CD4-positive, alpha-beta T cell treated with Interleukin-2 at 100 ng/mL for 4 hours (primary cell): ENCODE measurements around the gene NATD1.

ENCODE experiments used
- DNase-seq: peaks from one replicate; pipeline ENCODE4 v3.0.0-alpha.2; 2020; ENCODE audit warnings: low spot score

Gene NATD1, protein sequence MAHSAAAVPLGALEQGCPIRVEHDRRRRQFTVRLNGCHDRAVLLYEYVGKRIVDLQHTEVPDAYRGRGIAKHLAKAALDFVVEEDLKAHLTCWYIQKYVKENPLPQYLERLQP

DNA sequence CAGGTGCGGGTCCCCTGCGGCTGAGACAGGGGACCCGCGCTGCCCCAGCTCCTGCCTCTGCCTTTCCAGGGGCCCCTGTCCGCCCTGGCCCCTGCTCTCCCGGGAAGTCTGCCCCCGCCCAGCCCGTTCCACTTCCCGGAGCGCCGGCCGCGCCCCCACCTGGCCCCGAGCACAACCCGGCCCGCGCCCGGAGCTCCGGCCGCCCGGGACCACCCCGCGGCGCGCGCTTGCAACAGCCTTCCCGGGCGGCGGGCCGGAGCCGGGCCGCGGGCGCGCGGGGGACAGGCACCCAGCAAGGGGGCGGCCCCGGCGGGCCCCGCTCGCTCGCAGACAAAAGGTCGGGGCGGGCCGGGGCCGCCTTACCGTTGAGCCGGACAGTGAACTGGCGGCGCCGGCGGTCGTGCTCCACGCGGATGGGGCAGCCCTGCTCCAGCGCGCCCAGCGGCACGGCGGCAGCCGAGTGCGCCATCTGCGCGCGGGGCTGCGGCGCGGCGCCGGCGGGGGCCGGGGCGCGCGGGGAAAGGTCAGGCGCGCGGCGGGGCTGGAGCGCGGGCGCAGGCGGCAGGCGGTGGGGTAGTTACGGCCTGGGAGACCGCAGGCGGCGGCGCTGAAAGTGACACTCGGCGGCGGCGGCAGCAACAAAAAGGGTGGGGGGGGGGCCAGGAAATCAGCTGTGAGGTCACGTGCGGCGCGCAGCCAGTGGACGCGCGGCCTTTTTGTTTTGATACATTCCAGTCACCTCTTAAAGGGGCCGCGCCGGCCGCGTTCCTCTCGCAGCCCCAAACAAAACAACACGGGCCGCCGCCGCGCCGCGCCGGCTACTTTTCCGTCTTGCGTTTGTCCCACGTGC lies at the start of gene NATD1:
NATD1 (minus strand) TSS at position 615 of the 850 bp plus-strand sequence; CDS start at position 469, 146 bp downstream.
- DNase-seq, result peak; percentile 78

DNA sequence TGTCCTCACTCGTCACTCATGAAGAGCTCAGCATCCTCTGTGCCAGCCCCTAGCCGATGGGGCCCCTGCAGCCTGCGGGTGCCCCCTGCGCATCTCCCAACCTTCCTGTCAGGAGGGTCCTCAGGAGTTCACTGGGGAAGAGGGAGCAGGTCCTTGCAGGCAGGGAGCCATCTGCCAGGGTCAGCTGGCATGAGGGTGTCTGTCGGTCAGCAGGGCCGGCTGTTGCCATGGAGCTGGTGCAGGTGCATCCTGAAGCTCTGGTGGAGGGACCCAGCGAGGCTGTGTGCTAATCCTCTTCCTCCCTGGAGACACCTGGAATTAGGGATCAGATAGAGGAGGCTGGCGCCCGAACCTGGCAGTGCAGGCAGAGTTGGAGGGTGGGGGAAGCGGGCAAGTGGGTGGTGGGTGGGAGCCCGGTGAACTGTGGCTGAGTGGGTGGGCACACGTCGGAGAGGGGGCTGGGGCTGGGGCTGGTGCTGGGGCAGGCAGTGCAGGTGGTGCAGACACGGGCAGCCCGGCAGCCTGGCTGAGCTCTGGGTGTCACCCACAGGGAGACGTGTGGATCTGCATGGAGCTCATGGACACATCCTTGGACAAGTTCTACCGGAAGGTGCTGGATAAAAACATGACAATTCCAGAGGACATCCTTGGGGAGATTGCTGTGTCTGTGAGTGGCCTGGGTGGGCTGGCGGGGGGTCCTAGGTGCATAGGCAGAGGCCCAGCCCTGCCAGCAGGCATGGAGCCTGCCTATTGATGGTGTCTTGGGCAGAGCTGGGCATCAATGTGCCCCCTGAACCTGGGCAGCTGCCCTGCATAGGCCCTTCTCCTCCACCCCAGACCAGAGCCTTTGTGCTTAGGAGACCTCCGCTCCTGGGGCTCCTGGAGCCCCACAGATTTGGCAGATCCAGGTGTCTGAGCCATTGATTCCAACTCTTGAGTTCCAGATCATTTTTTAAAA lies 48.7 kb upstream of the NATD1 start:
- no peak for DNase-seq

DNA sequence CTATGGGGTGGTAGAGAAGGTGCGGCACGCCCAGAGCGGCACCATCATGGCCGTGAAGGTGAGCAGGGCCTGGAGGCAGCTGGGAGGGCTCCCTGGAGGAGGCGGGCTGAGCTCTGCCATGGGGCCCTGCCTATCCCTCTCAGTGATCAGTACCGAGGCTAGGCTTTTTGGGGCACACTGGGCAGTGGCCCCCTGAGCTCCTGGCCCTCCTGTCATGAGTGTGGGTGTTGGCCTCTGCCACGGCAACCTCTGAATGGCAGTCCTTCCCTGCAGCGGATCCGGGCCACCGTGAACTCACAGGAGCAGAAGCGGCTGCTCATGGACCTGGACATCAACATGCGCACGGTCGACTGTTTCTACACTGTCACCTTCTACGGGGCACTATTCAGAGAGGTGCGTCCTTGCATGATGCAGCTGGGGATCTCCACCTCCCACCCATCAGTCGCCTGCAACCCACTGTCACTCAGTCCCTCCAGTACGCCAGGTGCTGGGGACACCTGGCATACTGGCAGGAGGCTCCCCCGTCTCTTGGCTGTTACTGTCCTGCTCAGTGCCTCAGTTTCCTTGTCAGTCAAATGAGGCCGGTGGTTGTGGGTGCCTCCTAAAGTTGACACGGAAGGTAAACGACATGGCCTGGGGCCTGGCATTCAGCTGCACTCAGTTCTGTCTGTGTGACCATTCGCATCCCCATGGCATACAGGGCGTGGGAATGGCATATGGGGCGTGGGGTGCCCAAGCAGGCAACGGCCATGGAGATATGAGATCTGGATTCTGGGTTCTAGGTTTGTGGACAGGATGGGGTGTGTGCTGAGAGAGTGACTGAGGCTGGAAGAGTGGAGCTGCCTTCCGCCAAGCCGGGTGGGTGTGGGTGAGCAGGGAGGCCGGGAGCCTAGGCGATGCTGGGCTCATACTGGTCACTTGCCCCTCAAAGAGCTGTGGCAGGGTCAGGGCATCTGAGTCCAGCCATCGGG lies 47.7 kb upstream of the NATD1 start:
- DNase-seq, result no peak

DNA sequence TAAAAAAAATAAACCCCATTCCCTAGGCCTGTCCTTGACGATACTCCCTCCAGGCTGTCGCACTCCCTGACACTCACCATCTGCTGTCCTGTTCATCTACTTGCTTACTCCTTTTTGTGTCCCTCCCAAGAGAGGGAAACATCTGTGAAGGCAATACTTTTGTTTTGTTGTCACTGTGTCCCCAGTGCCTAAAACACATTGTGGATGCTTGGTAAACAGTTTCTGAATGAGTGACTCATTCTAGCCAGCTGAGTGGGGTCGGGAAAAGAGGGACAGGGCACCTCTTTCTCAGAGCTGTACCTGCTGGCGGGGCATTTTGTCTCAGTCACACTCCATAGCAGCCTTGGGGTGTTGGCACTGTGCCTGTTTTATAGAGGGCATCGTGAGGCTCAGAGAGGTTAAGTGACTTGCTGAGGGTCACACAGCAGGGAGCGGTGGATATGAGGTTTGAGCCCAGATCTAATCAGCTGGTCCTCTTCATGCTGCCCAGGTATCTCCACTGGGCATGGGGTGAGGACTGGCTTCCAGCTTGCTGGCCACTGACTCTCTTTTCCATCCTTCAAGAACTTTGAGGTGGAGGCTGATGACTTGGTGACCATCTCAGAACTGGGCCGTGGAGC lies 46.9 kb upstream of the NATD1 start:
- no peak for DNase-seq

DNA sequence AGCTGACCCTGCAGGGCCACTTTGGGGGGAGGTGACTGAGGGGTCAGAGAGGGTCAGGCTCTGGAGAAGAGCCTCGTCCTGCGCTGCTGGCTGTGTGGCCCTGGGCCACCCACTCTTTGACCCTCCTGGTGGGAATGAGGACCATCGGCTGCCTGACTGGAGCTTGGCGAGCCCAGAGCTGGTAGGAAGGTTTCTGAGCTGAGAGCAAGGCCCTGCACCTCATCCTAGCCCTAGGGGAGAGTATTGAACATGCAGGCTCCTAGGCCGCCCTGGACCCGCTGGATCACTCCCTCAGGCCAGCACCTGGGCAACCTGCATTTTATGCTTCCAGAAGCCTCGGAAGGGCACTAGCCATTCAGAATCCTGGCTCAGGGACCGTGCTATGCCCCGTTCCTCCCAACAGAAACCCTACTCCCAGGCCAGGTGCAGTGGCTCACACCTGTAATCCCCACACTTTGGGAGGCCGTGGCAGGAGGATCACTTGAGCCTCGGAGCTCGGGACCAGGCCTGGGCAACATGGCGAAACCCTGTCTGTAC lies 45.8 kb upstream of the NATD1 start:
- DNase-seq, result no peak

DNA sequence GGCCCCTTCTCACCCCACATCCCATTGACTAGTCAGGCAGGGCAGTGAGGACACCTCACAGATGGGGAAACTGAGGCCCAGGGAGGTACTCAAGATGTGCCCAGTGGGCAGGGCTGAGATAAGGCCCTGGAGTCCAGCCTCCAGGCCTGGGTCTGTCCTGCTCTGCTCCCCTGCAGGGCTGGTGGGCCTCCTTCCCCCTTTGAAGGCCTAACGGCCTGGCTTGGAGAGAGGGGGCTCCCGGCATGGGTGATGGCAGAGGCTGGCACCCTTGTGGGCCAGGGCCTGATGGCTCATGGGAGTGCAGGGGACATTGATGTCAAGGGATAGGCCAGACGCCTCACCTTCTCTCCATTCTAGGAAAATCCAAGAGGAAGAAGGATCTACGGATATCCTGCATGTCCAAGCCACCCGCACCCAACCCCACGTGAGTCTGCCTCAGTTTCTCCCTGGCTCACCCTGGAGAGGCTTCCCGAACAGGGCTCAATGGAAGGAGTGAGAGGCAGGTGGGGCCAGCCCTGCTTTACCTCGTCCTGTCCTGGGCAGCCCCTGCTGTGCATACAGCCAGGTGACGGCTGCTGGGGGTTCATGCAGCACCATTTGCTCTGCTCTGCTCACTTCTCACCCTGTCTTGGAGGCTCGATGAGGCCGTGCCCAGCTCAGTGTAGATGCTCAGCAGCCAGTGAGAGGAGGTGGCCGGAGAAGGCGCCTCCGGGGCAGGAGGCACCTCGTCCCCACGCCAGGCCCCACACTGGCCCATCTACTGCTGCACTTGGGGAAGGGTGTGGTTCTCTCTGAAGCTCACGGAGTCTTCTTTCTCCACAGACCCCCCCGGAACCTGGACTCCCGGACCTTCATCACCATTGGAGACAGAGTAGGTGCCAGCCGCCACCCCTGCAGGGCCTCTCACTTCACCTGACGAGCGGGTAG lies 45.1 kb upstream of the NATD1 start:
- DNase-seq, result no peak

DNA sequence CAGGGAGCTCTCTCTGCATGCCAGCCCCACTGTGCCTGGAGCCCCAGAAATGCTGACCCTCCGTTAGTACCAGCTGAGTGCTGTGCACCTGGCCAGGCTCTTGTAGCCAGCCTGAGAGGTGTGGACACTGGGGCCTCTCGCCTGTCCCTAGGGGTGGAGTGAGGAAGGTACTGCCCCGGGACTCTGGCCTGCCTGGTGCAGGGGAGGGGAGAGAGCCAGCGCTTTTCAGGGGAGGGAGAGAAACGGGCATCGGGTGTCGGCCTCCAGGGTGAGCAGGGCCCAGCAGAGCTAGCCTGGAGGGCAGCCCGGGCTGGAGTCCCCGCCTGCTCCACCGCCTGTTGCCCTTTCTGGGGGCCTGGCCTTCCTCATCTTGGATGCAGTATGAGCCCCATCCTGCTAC lies 44.4 kb upstream of the NATD1 start:
- DNase-seq, result no peak

DNA sequence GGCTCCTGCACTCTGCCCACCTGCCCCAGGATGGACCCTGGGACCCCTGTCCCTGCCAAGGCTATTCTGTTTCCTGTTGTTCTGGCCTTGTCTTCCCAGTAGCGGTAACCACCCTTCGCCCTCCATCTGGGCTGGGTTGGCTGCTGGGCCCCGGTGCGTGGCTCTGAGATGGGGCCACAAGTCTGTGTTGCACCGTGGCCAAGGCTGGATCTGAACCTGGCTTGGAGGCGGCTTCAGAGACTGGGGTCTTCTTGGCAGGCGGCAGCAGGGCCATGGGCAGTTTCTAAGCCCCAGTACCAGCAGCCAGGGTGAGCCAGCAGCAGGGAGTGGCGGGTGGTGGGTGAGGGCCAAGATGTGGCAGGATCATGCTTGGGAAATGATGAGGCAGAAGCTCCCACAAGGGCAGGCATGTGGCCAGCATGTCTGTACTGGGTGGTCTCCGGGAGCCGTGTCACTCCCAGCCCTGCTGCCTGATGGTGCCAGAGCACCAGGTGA lies 43.9 kb upstream of the NATD1 start:
- no peak for DNase-seq

DNA sequence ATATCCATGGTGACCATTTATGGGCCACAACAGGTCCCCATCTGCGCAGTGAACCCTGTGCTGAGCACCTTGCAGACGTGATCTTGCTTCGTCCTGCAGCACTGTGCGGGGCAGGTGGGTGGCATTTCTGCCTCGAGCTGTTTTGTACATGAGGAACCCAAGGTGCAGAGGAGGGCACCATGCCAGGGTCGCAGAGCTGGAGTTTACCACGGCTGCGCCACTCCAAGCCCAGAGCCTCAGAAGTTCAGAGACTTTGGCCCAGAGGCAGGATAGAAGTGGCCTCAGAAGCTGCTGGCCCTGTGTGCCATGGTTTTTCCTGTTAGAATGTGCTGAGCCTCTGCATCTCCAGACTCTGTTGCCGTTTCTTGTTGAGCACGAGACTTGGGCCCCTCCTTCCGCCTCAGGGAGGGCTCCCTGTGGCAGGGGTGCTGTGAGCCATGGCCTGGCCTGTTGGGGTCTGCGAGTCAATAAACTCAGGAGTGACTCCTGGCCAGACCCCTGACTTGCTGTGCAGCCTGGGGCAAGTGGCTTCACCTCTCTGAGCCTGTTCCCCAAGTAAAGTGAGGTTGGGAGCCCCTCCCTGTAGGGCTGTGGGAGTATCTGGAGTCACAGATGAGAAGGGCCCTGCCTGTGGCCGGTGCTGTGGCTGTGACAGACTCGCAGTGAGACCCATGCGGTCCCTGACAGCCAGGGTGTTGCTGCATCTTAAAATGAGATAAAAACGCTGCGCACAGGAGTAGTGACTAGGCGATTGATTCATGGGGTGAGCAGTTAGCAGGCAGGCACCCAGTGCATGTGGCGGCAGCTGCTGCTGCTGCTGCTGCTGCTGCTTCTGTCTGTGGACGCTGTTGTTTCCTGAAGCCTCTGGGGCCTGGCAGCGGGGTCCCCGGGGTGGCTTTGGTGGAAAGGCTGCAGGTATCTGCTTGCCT lies 43.2 kb upstream of the NATD1 start:
- no peak for DNase-seq

DNA sequence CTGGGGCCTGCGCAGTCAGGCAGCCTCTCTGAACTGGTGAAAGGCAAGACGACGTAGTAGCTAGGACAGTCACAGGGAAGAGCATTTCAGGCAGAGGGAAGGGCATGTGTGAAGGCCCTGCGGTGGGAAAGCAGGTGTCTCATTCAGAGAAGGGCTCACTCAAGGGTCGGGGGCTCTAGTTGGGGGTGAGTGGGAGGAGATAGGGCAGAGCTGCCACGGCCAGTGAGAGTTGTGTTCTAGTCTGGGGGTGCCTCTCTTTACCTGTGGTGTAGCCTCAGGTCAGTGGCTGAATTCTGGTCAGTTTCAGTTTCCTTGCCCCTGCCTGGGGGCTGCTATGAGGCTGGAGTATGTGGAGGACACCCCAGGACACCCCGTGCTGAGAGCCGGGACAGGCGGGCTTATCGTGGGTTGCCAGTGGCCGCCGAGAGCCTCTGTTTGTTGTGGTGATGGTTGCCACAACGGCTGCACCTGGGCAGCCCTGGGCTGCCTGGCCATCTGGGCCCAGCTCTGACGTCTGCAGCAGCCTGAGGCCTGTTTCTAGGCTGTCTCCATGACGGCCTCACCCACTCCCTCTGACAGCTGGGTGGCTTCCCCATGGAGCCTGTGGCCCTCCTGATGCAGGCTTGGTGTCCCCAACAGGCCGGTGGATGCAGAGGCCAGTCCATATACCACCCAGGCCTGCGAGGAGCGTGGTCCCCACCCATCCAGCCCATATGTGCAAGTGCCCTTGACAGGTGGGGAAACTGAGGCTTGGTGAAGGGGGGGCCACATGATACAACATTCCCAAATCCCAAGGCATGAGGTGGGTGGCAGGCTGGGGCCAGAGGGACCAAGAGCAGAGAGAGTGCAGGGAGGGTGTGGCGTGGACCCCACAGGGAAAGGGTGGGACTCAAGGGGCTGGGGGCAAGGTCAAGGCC lies 42.1 kb upstream of the NATD1 start:
- no peak for DNase-seq

DNA sequence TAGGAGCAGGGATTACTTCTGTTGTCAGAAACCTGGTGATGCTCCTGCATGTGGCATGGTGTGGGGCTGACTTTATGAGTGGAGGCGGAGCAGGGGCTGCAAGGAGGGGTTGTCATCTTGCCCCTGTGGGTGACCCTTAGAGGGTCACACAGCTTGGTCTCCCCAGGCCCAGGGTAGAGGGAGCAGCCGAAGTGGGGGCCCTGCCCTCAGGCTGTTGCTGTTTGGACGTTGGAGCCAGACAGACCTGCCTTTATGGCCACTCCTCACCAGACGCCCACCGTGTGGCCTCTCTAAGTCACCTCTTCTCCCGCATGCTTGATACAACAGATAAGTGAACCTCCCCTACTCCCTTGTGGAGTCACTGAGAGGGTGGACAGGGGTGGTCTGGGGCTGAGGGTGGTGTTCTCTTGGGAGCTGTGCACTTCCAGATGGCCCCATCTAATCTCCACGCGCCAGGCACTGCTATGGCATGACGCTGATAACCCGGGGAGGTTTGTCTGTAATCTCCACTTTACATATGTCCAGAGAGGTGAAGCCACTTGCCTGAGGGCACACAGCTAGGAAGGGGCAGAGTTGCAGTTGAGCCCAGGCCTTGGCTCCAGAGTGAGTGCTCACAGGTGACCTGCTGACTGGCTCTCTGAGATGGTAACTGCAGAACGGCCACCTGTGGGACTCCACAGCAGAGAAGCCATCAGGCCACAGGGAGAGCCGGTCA lies 41.3 kb upstream of the NATD1 start:
- no peak for DNase-seq

DNA sequence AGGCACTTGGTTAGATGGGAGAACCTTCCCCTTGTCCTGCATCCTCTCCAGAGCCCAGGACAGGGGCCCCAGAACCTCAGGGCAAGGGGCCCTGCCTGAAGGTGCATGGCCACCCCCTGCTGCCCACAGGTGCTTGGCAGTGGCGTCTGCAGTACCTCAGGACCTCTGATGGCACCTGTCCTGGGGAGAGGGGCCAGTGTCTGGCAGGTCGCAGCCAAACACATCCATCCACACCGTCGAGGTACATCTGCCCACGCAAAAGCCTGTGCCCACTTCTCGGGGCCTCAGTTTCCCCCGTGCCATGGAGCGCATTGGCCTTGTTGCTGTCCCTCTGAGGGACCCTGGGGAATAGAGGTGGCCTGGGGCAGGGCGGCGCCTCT lies 40.6 kb upstream of the NATD1 start:
- no peak for DNase-seq

DNA sequence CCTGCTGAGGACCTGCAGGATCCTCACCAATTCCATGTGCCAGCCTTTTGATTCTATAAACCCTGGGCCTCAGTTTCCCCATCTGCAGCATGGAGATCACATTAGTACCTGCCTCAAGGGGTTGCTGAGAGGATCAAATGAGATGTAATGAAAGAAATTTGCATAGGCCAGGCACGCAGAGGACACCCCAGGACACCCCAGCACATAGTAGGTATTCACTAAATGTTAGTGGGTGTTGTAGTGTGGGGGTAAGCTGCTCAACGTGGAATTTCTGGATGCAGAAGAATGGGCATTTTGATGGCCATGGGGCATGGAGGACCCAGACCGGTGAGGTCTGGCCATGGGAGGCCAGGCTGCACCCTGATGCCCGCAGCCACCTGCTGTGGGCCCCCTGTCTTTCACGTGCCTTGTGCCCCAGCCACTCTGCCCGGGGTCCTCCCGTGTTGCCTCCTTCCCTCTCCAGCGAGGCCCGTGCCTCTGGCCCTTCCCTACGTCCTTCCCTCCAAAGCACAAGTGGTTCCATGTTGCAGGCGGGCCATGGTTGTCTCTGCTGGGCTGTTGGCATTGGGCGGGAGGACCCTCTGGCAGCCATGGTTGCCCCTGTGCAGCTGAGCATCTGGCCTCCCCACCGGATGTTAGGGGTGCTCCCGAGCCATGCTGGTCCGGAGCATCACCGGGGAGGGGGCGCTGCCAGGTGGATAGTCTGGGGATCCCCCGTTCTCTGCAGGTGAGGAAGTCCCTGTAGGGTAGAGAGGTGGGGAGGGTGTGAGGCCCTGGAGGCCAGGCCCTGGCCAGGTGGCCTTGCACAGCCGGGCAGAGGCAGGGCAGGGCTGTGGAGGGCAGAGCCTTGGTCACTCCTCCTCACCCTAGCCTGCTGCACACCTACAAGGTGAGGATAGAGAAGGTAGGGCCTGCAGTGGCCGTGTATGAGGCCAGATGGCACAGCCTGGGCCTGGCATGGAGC lies 39.9 kb upstream of the NATD1 start:
- DNase-seq, result no peak

DNA sequence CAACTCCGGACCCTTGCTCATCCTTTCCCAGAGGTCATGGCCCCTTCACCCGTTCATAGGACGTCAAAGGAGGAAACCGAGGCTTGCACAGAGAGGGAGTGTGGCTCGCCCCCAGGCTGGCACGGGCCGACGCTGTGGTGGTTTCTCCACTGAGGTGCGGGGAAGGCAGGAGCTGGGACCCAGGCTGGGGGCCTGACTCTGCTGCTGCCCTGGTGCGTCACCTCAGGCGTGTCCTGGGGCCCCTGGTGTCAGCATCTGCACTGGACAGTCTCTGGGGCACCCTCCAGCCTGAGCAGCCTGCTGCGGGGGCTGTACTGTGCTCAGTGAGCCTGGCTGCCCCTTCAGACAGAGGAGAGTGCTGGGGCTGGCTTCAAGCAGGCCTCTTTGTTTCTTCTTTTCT lies 38.7 kb upstream of the NATD1 start:
- DNase-seq, result no peak

DNA sequence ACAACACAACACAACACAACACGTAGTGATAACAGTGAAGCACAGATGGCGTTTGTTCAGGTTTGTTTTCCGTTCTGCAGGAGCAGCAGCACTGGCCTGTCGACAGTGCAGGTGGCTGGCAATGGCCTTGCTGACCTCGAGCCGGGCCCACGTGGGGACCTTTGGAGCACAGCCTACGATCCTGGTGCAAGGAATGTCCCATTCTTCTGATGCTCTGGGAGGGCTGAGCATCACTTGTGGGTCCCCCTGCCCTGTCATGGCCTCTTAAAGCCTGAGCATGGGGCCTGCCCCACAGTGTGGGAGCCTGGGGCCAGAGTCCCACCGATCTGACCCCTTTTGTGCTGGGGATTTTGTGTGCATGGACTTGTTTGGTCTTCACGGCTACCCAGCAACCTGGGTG lies 38.1 kb upstream of the NATD1 start:
- no peak for DNase-seq
